OCI-LY7 (cell line): ENCODE measurements around the gene SLC26A9. TPM values are rescaled to one million over a fixed set of nuclear protein-coding genes. Genes with fewer than 3 reads are reported as not detected.

Source experiments
- BruUV-seq: library from RNA; stranded (reverse); fragments of 400-500 nt; replicated peaks from 2 replicates; lab custom pipeline; 2021; lab: Mats Ljungman, UMichigan
- CTCF ChIA-PET: fragments of 300-600 bp; sonication (Branson Sonifier 250); formaldehyde crosslinking; loops from one replicate; lab custom pipeline; 2022; ENCODE audit warnings: antibody characterized with exemption; ENCODE audit not compliant: unreplicated experiment; lab: Charles Lee
- POLR2A ChIA-PET: fragments of 300-600 bp; sonication (Branson Sonifier 250); formaldehyde crosslinking; loops from one replicate; lab custom pipeline; 2022; ENCODE audit warnings: antibody characterized with exemption; lab: Charles Lee
- DNase-seq: peaks from one replicate; pipeline ENCODE4 v3.0.0-alpha.2; 2015; ENCODE audit warnings: low spot score
- H2AFZ ChIP-seq: fragments of 200-600 bp; sonication (generic), shearing (Covaris generic); 2 replicates; pipeline ENCODE4 v1.6.1; 2014; ENCODE audit warnings: mild to moderate bottlenecking, antibody characterized with exemption, low read length, moderate library complexity
- H3K27ac ChIP-seq: fragments of 200-600 bp; sonication (generic); 2 replicates; pipeline ENCODE4 v1.5.1; 2014; ENCODE audit warnings: mixed run types, low read depth, mild to moderate bottlenecking, moderate library complexity, low read length, inconsistent platforms; ENCODE audit not compliant: poor library complexity, severe bottlenecking
- H3K36me3 ChIP-seq: fragments of 200-600 bp; sonication (generic); 2 replicates; pipeline ENCODE4 v1.6.1; 2014; ENCODE audit warnings: mild to moderate bottlenecking, antibody characterized with exemption, low read length, moderate library complexity, mixed read lengths; ENCODE audit not compliant: insufficient read depth
- H3K4me1 ChIP-seq: fragments of 200-600 bp; sonication (generic); 2 replicates; pipeline ENCODE4 v1.5.1; 2014; ENCODE audit warnings: mild to moderate bottlenecking, low read length; ENCODE audit not compliant: insufficient read depth, poor library complexity, severe bottlenecking
- H3K4me2 ChIP-seq: fragments of 200-600 bp; sonication (generic); 2 replicates; pipeline ENCODE4 v1.6.1; 2014; ENCODE audit warnings: mild to moderate bottlenecking, low read length
- H3K4me3 ChIP-seq: fragments of 200-600 bp; sonication (generic); 2 replicates; pipeline ENCODE4 v1.5.1; 2014; ENCODE audit warnings: mild to moderate bottlenecking, low read depth, low read length; ENCODE audit not compliant: poor library complexity, severe bottlenecking
- H3K79me2 ChIP-seq: fragments of 200-600 bp; sonication (generic); 2 replicates; pipeline ENCODE4 v1.6.1; 2016; ENCODE audit warnings: low read depth, mild to moderate bottlenecking, low read length, moderate library complexity, mixed read lengths; ENCODE audit not compliant: insufficient read depth
- H3K9me2 ChIP-seq: fragments of 200-600 bp; sonication (generic); 2 replicates; pipeline ENCODE4 v1.6.1; 2016; ENCODE audit warnings: mild to moderate bottlenecking, low read length, mixed read lengths; ENCODE audit not compliant: insufficient read depth
- H3K9me3 ChIP-seq: fragments of 200-600 bp; sonication (generic); 2 replicates; pipeline ENCODE4 v1.6.1; 2014; ENCODE audit warnings: mild to moderate bottlenecking, mixed run types, low read length, mixed read lengths
- H4K20me1 ChIP-seq: fragments of 200-600 bp; sonication (generic); 2 replicates; pipeline ENCODE4 v1.6.1; 2014; ENCODE audit warnings: mild to moderate bottlenecking, antibody characterized with exemption, low read length, moderate library complexity, mixed read lengths; ENCODE audit not compliant: insufficient read depth
- EZH2phosphoT487 ChIP-seq: fragments of 200-600 bp; sonication (generic); IDR thresholded peaks from 2 replicates; pipeline ENCODE4 v1.6.1; 2018; ENCODE audit warnings: low read depth, borderline replicate concordance, mild to moderate bottlenecking, mixed run types, antibody characterized with exemption, low read length, moderate library complexity, mixed read lengths
- intact Hi-C: fragments of 100-400 bp; cut with micrococcal nuclease; formaldehyde crosslinking; loops from one replicate; pipeline ENCODE4 v1.10.0; 2022; ENCODE audit not compliant: unreplicated experiment
- total RNA-seq, 2 experiments: library from RNA; depleted of rRNA in 1 of 2; stranded (reverse); fragments of >200 nt in 1 of 2; shearing (Covaris generic) in 1 of 2; gene quantifications; 2 replicates each; pipeline ENCODE4 v1.2.3, GENCODE V29; 2014 to 2022
- TF ChIP-seq, protein P1 (sequence below): fragments of 200-600 bp; sonication (generic); conservative IDR thresholded peaks from 2 replicates; pipeline ENCODE4 v1.5.1; 2014; ENCODE audit warnings: mild to moderate bottlenecking, antibody characterized with exemption, low read length, moderate library complexity, mixed read lengths

The SLC26A9 gene
- total RNA-seq, 2 experiments from 2014 or later = not detected

DNA sequence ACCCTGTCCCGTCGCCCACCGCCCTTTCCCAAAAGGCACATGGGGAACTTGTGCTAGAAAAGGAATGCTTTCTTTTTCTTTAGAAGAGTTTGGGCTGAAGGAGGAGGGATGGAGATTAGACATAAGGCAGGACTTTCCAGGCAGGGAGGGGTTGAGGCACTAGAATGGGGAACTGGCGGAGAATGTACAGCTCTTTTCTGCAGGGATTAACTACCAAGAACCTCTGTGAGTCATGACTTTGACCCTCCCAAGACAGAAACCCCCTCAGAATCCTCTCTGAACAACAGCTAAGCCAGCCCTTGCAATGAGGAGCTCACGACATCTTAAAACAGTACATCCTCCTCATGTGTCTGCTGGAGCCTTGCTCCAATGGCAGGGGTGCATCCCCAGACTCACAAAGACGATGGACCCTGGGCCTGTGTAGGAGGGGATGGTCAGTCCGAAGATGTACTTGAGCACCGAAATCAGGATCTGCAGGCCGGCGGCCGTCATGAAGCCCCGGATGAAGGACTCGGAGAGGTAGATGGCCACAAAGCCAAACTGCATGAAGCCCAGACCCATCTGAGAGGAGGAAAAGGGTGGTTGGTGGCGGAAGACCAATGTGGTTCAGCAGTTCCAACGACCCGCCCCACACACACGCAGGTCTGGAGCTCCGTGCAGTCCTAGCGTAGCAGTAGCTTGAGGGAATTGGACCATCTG, 13.6 kb downstream of the SLC26A9 start:
- BruUV-seq = no TSS peak
- H3K4me2 ChIP-seq = no peak overlapping the region
- H3K9me3 ChIP-seq = no peaks in the 10 kb centered on the region
- H3K79me2 ChIP-seq = no peaks in the 10 kb centered on the region
- H3K36me3 ChIP-seq = no peaks in the 10 kb centered on the region
- no peak for DNase-seq
- no peak overlapping the region for H3K27ac ChIP-seq
- TF ChIP-seq EZH2phosphoT487 = no peak
- TF ChIP-seq, protein P1, sequence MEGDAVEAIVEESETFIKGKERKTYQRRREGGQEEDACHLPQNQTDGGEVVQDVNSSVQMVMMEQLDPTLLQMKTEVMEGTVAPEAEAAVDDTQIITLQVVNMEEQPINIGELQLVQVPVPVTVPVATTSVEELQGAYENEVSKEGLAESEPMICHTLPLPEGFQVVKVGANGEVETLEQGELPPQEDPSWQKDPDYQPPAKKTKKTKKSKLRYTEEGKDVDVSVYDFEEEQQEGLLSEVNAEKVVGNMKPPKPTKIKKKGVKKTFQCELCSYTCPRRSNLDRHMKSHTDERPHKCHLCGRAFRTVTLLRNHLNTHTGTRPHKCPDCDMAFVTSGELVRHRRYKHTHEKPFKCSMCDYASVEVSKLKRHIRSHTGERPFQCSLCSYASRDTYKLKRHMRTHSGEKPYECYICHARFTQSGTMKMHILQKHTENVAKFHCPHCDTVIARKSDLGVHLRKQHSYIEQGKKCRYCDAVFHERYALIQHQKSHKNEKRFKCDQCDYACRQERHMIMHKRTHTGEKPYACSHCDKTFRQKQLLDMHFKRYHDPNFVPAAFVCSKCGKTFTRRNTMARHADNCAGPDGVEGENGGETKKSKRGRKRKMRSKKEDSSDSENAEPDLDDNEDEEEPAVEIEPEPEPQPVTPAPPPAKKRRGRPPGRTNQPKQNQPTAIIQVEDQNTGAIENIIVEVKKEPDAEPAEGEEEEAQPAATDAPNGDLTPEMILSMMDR = no peak
- H3K4me1 ChIP-seq = no peaks in the 10 kb centered on the region
- intact Hi-C loops = no loop called here
- ChIA-PET CTCF (no interaction called here), POLR2A (no interaction called here)
- no peaks in the 10 kb centered on the region for H3K9me2 ChIP-seq
- no peak overlapping the region for H2AFZ ChIP-seq
- H4K20me1 ChIP-seq = no peaks in the 10 kb centered on the region
- no peak overlapping the region for H3K4me3 ChIP-seq

DNA sequence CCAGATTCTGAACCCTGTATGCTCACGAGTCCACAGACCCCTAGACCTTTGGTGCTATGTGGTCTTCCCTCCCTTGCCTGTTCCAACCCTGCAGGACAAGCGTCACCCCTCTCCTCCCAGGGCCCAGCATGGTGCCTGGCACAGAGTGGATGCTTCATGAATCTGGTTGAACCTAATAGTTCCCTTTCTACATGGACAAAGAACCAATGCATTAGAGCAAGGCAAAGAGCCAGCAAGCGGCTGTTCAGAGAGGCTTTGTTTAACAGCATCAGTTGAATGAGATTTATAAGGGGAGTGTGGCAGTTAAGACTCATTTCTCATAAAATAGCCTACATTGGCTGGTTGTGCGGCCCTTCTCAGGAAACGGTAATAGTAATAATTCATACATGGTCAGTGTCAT, 14.9 kb downstream of the SLC26A9 start:
- no peak for DNase-seq
- Histone ChIP-seq H3K9me3 (no peaks in the 10 kb centered on the region), H3K4me3 (no peak overlapping the region), H3K36me3 (no peaks in the 10 kb centered on the region), H3K9me2 (no peaks in the 10 kb centered on the region), H3K27ac (no peak overlapping the region), H3K4me1 (no peaks in the 10 kb centered on the region), H3K4me2 (no peak overlapping the region), H4K20me1 (no peaks in the 10 kb centered on the region), H2AFZ (no peak overlapping the region), H3K79me2 (no peaks in the 10 kb centered on the region)
- intact Hi-C loops = no loop called here
- BruUV-seq = no TSS peak
- ChIA-PET POLR2A (no interaction called here), CTCF (no interaction called here)
- TF ChIP-seq, protein P1 = no peak
- no peak for TF ChIP-seq EZH2phosphoT487

DNA sequence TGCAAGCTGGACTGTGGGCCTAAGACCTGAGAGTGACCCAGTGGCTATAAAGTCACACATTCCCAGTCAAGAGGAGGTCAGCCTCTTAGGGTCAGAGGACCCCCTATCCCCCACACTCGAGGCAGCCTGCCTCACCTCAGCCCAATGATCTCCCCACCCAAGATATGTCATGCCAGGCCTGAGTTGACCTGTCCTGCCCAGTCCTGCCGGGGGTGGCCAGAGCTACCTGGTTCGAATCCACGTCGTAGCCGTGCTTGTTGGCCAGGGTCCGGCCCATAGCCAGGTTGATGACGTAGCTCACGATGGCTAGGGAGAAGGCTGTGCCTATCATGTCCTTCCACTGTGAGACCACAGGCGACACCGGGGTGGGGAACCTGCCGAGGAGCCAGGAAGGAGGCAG, 15.6 kb downstream of the SLC26A9 start:
- intact Hi-C loops = no loop called here
- Histone ChIP-seq H3K9me2 (no peaks in the 10 kb centered on the region), H4K20me1 (no peaks in the 10 kb centered on the region), H3K4me3 (no peak overlapping the region), H3K4me1 (no peaks in the 10 kb centered on the region), H3K4me2 (no peak overlapping the region), H2AFZ (no peak overlapping the region), H3K9me3 (no peaks in the 10 kb centered on the region), H3K36me3 (no peaks in the 10 kb centered on the region), H3K27ac (no peak overlapping the region), H3K79me2 (no peaks in the 10 kb centered on the region)
- TF ChIP-seq, protein P1 = no peak
- TF ChIP-seq EZH2phosphoT487 = no peak
- DNase-seq = no peak
- BruUV-seq = no TSS peak
- CTCF ChIA-PET = no interaction called here
- POLR2A ChIA-PET = no interaction called here
